CD4-positive, alpha-beta T cell treated with Interleukin-4 for 1 hour (primary cell): ENCODE results near the gene MC2R.

Experiments
- DNase-seq, 2 donors: peaks; one replicate each; pipeline ENCODE4 v3.0.0-alpha.2; 2020 to 2022

MC2R gene

DNA sequence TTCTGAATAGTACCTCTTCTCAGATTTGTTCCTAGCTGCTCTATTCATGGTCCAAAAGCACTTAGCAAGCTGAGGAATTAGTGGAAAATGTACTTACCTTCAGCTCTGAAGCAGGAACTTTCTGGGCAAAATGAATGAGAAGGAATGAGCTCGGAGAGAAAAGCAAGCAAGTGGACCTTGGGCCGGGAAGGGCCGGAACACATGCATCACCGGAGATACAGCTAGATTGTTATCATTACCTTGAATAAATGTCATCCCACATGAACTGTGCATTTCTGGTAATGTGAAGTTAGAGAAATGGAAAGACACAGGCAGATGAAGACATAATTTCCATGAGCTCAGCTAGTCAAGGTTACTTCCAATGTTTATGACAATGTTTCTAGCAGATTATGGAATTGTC is at the start of gene MC2R:
TSS of gene MC2R (minus strand) at position 146 of the 400 bp plus-strand sequence. CDS start 30,018 bp downstream, outside the sequence.
- DNase-seq: no peak

DNA sequence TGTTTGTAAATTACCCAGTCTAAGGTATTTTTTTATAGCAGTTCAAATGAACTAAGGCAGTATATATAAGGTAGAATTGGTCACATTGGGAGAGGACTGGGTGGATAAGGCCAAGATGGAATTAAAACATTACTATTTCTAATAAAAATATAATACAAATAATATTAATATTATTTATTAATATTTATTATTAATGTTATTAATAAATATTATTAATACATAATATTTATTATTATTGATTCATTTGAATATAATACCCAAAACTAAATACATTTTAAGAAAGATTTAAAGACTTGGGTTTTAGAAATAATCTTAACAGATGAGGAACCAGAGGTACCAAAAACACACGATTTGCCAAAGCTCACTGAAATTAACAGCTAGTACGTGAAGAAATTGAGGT is 30.5 kb upstream of the MC2R start:
- DNase-seq: no peak

DNA sequence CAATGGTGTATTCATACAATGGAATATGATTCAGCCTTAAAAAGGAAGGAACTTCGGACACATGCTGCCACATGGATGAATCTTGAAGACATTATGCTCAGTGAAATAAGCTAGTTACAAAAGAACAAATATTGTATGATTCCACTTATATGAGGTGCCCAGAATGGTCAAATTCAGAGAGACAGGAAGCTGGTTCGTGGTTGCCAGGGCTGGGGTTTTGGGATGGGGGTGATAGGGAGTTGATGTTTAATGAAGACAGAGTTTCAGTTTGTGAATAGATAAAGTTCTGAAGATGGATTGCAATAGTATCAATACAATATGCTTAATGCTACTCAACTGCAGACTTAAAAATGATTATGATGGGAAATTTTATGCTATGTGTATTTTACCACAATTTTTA is 28.0 kb upstream of the MC2R start:
- DNase-seq: no peak

DNA sequence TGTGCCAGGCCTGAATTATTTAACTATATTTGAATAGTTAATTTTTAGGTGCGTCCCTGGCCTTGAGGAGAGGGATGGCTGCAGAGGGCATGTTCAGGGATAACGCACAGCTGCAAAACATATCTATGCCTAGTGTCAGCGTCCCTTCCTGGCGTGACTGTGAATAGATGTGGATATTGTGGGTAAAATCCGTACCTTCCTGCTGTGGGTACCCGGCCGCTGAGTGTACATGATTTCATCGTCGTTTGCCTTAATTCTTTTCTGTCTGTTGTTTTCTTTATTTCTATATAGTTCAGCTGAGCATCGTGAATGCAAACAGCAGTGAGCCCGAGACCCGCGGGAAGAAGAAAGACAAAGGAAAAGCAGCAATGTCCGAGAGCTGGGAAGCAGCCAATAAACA is 25.0 kb upstream of the MC2R start:
- DNase-seq: no peak

DNA sequence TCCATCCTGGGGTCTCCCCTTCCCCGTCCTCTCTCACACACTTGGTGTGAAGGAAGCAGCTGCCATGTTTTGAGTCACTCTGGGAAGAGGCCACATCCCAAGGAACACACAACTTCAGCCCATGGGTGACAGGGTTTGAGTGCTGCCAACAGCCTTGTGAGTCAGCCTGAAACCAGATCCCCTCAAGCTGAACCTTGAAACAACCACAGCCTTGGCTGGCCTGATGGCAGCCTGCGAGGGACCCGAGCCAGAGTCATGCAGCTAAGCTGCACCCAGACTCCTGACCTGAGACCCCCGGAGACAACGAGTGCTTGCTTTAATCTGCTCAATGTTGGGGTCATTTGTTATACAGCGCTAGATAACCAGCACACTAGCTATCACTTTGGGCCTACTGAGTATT is 19.3 kb upstream of the MC2R start:
- no peak for DNase-seq

DNA sequence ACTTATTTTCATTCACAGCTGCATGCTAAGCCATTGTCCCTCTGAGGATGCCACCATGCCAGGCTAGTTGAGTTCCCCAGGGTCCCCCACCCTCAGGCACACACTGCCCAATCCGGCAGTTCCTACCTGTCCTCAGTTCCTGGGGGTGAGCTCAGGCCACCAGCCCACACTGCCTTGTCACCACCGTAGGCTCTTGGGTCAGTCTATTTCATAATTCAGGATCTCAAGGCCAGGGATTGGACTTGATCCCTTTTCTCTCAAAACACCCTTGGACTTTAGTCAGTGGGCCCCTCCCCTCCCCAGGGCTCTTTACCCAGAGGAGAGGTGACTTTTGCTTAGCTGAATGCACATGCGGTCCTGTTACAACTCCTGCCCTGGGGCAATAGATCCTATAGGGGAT is 18.7 kb upstream of the MC2R start:
- DNase-seq: no peak

DNA sequence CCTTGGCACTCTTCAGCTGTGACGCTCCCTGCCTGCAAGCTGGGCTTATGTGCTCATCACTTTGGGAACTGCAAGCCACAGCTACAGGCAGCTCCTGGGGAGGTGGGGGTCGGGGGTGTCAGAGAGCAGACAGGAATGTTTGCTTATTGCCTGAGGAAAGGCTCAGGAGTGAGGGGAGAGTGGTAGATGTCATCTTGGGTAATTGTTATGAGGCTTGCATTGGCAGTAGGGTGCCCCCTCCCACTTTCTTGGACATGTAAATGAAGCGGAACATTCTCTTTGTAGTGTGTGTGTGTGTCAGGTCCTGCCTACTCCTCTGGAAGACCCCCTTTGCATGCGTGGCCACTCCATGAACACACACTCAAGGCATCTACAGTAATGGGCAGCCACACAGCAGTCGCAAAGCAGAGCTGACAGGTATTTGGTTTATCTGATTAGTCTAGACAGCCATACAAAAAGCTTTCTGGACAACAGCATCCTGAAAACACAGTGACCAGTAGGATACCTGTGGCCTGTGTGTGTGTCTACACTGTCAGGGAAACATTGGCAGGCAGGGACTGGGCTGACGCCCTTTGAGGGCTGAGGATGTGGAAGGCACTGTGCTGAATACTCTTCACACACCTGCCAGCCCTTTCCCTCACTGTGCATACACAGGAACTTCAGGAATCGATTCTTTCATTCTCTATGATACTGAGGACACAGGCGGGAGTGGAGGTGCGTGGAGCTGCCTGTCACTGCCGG is 17.1 kb upstream of the MC2R start:
- no peak for DNase-seq

DNA sequence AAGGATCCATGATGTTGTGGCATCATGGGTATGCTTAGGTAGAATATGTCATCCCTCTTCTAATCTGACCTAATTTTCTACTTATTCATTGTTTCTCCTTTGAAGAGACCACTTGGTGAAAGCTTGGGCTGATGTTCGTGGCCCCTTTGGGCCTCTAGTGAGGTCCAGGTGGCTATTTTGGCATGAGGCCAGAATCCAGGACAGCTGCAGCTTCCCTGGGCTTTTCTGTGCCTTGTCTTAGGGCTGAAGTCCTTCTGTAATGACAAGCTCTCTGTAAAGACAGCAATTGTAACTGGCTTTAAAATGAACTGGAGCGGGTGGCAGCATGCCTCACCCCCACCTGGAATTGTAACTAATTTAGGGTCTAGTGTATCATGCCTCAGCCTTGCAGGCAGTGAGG is 15.6 kb upstream of the MC2R start:
- DNase-seq: no peak

DNA sequence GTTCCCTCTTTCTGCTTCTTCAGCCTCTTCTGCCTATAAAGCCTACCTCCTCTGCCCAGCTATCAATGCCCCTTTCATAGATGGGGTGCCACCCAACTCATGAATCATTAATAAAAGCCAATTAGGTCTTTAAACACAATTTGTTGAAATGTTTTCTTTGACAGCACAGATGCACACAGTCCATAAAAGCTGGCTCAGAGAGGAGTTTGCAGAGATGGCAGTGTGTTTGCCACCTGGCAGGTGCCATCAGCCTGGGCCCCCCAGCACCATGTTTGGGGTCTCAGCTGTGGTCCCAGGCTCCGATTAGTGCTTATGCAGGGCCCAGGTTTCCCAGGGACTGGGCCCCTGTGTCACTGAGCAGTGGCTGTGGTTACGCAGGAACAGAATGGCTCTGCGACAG is 7.9 kb upstream of the MC2R start:
- no peak for DNase-seq

DNA sequence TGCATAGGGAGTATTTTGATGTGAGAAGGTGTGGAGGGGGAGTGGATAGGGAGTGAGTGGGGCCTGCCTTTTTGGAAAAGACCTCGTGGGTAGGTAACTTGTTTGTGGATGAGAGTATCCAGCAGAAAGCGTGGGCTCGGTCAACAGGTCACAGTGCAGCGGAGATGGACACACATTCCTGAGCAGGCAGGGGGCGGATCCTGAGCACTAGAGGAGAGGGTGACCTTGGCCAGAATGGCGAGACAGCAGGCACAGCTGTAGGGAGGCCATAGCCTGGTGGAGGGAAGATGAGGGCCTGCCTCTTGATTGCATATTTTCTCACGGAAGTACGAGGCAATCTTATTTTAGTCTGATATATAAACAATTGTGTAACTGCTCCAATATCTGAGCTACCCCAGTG is 3.6 kb upstream of the MC2R start:
- no peak for DNase-seq

DNA sequence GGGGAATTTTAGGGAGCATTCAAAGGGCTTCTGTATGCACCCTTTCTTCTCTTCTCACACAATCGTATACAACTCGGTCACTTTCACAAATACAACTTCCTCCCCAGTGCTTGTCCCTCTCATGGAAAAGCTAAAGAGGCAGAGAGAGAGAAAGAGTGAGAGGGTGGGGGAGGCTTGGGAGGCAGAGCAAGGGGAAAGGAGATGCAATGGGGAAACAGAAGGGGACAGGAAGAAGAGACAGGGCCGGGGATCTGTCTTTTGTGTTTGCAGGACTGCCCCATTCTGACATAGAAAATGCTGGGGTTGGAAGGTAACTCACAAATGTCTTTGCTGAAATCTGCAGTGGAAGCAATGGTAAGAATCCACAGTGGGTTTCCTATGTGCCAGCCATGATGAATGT is 2.1 kb upstream of the MC2R start:
- DNase-seq: no peak

DNA sequence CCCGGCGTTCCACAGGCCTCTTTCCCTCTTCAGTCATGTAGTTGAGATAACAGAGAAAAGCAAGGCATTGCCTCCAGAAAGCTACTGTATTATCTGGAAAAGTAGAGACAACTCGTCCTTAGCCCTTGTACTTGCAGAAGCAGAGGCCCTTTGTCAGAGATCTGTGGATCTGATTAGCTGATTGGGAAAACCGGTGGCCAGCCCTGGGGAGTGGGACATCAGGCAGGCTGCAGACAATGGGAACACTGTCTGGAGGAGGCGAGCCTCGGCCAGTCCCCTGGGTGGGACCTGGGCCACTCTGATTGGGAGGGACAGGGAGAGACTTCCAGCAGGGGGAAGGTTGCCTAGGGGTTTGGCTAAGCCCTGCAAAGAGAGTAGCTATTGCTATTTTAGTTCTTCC is 1.2 kb upstream of the MC2R start:
- no peak for DNase-seq

DNA sequence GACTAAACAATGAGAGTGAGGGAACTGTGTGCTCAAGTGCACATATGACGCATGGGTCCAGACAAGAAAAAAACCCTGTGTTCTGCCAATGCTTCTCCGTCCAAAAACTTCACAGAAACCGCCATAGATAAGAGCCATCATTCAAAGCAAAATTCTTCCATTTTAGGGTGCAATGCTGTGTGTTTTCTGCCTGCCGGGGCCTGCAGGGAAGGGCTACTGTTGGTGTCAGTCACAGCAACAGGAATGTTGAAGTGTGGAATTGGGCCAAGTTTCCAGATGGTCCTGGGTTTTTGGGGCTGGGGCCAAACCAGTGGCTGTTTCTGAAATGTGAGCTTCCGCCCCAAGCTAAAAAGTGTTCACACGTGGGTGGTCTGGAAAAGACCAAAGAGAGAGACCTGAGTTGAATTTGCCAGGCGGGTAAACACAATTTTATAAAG is 677 bp upstream of the MC2R start:
- DNase-seq: no peak

DNA sequence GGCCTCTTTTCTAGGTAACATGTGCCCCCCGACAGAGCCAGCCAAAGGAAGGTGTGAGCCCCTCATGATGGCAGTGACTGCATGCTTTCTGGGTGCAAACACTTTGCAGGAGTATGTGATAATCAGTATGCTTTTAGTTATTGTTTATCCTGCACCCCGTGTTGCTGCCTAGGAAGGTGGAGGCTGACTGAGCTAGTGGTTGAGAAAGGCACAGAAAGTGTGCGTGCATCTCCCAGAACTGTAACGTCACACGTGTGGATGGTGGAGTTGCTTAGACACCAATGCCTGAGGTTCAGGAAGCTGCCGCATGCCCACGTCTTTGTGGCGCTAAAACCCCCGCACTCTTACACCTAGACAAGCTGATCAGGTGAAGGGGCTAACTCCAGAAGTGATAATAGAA is 580 bp downstream of the MC2R start:
- no peak for DNase-seq

DNA sequence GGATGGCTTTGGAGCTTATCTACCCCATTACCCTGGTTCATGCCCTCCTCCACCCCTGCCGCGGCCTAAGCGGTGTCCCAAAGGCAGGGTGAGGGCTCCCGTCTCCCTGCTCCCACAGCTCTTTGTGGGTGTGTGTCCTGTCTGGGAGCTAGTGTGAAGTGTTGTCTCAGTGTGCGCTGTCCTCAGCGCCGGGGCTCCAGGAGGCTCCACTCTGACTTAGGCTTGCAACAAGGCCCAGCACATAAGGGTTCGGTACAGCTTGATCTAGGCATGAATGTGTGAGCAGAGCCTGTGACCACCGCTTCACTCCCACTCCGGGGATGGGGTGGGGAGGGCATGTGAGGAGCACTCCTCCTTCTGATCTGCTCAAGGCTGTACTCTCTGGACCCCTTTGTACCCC is 1.2 kb downstream of the MC2R start:
- no peak for DNase-seq

DNA sequence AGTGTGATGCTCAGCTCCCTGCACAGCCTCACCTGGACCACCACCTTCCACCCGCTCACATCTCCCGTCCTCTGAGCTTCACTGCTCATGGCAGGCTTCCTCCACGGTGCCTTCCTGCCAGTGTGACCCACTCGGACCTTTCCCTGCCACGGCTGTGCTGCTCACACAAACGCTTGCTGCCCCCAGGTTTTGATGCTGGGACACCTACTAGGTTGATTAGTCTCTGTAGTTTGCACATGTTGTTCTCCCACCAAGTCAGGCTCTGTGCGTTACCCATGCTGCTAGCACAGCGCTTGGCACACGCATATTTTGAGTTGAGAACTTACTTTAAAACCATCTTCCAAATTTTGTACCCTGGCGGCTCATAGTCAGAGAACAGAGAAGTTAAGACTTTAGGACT is 2.1 kb downstream of the MC2R start:
- no peak for DNase-seq

DNA sequence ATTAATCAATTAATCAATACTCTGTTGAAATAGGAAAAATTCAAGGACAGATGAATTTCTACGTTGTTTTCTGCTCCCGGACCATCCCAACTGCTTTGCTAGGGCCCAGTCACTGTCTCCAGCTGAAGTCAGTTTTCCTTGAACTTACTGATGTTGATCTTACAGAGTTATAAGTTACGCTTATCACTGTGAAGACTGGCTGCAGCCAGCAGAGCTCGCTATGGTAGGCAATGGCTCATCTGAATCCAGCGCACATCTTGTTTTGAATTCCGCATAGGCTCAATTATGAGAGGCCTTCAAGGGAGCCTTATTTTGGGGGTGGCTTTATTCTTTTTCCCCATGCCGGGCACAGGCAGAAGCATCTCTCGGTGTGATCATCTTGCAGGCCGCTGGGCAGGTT is 2.7 kb downstream of the MC2R start:
- no peak for DNase-seq

DNA sequence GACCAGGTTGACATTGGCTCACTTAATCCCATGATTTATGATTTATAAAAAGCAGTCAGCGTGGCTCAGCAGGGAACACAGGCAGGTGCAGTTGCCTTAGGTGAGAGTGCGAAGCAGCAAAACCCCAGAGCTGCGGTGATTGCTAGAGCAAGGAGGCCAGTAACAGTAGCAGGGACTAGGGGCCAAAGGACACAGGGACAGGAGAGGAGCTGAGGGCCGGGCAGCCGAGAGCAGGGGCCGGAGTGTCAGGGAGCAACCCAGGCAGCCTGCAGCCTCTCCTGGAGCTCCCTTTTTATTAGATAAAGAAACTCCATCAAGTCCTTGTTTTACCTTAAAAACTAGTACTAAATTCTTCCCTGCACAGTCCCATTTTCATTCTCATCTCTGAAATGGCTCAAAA is 4.3 kb downstream of the MC2R start:
- DNase-seq: no peak

DNA sequence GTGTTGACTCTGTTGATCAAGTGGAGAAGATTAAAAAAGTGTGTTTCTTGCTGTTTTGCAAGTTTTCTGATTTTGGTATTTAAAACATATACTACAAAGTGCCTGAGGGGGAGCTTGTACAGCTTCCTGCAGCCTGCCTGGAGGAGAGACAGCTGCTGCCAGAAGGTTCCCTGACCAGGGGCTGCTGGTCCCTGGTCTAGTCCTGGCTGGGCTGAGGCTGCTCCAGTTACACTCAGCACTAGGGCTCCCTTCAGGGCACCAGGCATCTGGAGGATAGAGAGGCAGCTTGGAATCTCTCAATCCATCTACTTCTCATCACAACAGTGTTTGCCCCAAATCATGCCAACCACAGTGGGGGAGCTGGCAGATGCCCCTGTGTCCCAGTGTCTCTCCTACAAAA is 4.8 kb downstream of the MC2R start:
- DNase-seq: no peak

DNA sequence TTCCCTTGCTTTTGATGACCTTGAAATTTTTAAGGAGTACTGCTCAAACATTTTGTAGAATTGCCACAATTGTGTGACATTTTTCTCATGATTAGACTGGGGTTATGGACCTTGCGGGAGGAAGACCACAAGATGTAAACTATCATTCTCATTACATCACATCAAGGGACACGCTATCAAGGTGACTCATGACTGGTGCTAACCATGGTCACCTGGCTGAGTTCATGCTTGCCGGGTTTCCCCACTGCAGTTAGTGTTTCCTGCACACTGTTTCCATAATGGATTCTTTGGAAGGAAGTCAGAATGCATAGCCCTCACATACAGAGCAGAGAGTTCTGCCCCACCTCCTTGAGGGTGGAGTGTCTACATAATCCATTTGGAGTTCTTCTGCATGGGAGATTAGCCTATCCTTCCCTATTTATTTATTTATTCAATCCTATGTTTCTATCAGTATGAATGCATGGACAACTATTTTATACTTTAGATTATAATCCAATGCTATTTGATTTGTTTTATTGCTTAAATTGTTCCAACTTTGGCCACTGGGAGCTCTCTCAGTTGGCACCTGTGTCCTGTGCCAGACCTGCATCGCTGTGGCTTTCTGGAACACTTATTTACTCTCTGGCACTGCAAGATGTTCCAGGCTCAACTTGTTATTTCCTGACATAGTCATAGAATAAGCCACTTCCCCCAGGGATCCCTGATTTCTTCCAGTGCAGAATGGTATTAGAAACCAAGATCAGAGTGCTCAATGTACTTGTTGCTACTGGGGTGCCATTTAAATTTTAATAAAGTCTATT is 6.0 kb downstream of the MC2R start:
- no peak for DNase-seq

DNA sequence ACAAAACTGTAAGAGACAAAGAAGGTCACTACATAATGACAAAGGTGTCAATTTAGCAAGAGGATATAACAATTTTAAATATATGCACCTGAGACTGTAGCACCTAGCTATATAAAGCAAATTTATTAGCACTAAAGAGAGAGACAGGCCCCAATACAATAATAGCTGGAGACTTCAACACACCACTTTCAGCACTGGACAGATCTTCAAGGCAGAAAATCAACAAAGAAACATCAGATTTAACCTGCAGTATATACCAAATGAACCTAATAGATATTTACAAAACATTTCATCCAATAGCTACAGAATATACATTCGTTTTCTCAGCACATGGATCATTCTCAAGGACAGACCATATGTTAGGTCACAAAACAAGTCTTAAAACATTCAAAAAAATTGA is 14.7 kb downstream of the MC2R start:
- no peak for DNase-seq

DNA sequence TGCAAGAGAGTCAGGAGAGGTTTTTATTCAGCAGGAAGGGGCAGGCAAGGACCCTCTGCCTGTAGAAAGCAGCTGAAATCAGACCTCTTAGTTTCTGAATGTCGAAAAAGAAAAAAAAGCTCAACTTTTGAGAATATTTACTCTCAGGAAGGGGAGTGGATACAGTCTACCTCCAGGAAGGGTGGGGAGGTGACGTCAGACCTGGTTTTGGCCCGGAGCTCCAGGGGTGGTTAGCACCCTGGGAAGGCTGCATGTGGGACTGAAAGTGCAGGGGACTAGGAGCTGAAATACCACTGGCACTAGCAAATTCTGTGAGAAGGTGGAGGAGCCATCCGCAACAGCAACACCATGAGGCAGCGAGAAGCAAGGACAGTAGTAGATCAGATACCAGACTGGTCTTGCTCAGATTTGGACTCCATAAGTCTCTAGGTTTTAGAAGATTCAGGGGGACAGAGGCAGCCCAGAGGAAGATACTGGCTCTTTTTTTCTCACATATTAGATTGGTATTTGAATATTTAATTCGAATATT is 19.8 kb downstream of the MC2R start:
- DNase-seq: no peak

DNA sequence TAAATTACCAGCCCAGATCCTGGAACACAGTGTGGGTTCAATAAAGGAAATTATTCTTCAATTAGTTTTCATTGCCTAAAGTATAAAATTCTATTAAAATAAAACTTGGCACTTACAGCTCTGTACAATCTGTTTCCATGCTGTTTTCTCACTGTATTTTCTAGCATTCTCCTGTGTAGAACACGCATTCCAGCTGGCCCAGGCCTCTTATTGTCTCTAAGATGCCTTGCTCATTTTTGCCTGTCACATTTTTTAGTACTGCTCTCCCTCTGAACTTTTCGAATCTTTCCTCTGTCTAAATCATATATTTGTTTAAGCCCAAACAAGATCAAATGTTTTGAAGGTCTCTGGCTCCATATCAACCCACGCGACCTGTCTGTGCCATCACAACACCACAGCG is 20.8 kb downstream of the MC2R start:
- no peak for DNase-seq

DNA sequence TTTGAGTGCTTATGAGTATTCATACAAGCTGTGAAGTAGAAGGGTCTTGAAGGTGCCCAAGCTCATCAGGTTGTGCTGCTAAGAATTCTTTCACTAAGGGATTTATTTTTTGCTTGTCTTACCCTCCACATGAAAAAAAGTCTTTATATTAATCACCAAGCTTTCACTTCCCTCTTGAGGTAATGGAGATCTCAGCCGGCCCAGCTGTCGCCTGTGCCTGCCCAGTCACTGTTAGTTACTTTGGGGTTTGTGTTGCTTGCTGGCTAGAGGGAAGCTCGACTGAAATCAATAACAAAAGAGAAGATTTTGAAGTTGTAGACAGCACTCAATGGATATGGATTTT is 21.9 kb downstream of the MC2R start:
- no peak for DNase-seq

DNA sequence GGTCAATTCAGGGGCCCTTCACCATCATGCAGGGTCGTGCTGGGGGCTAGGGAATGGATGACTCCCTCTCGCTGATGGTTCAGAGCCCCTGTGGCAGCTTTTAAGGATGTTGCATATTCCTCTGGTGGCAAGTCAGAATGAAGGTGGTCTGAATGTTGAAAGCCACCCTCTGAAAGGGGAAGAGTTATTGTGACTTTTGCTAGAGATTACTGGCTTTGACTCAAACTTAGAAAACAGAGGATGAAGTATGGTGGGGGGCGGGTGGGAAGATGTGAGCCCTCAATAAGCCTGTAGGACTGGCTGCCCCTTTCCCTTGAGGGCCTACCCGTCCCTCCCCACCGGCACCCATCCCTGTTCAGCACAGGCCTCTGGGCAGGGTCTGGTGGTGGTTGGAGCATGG is 23.2 kb downstream of the MC2R start:
- no peak for DNase-seq
